Adipose tissue (tissue), 3 donors: ENCODE data around the gene AP1S2. TPM values are rescaled to one million over a fixed set of nuclear protein-coding genes. Genes with fewer than 3 reads are reported as not detected.

Experiments used
- polyA plus RNA-seq, 3 donors: library from polyadenylated mRNA; stranded (reverse); fragments of 200-250 nt; gene quantifications; one replicate each; pipeline ENCODE4 v1.2.3, GENCODE V29; 2013
- donor health status: healthy with polysubstance abuse.
- donor health status: Bipolar disorder and iron deficiency.
- donor health status: healthy.

AP1S2 gene
- polyA plus RNA-seq, 3 donors = 7.0 to 34.1 (median 15.6) TPM

Other genes starting within 250 kb of the AP1S2 start
- gene CLTRN, start 190.0 kb downstream of the AP1S2 start, polyA plus RNA-seq = 1 to 10 TPM in 1 of 3 donors, under 1 TPM in 2; 0.51 to 1.6 (median 0.79) TPM
- 10 to 100 TPM in 1 of 3 donors, 1 to 10 TPM in 2; 1.8 to 11.2 (median 7.4) TPM for gene CA5B, start 116.5 kb downstream of the AP1S2 start, polyA plus RNA-seq
- gene ZRSR2, start 64.3 kb downstream of the AP1S2 start, polyA plus RNA-seq = 10 to 100 TPM in 1 of 3 donors, 1 to 10 TPM in 2; 6.1 to 18.0 (median 8.7) TPM